ENCODE data around the gene GFRA4.
A peak's percentile ranks its signal among the peaks of the same experiment; 100 is the strongest.

The GFRA4 gene

GRCh38 chr20:3673221-3674070 is 10.2 kb upstream of the GFRA4 start:
- DNase-seq = no peak

DNA sequence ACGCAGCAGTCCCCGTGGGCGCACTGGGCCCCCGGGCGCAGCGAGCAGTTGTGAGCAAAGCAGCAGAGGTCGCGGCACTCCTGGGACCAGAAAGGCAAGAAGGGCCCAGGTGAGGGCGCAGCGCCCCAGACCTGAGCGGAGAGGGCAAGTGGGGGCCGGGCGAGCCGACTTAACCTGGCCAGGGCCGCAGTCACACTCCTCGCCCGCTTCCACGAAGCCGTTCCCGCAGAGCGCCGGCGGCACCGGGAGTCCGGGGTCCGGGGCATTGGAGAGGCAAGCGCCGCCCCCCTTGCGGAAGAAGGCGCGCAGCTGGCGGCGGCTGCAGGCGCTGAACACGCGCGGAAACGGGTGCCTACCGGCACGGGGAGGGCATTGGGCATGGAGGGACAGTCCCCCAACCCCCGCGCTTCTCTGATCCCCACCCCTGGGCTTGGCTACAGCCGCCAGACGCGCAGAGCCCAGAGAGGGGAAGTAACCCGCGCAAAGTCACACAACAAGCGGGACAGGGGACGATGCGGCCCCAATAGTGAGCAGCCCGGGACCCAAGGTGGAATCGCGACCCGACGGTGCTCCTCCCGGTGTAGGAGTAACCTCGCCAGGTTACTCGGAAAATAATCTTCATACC is 9.5 kb upstream of the GFRA4 start:
- DNase-seq = peak; percentile 49

GRCh38 chr20:3671986-3672546 is 8.9 kb upstream of the GFRA4 start:
- no peak for DNase-seq

GRCh38 chr20:3670945-3671344 is 7.7 kb upstream of the GFRA4 start:
- DNase-seq = no peak

- no peak for DNase-seq
Observed at GRCh38 chr20:3670511-3670910, 7.3 kb upstream of the GFRA4 start.

GRCh38 chr20:3669710-3670367 is 6.6 kb upstream of the GFRA4 start:
- DNase-seq = no peak

- DNase-seq = no peak
Observed at GRCh38 chr20:3667434-3668037, 4.3 kb upstream of the GFRA4 start.

DNA sequence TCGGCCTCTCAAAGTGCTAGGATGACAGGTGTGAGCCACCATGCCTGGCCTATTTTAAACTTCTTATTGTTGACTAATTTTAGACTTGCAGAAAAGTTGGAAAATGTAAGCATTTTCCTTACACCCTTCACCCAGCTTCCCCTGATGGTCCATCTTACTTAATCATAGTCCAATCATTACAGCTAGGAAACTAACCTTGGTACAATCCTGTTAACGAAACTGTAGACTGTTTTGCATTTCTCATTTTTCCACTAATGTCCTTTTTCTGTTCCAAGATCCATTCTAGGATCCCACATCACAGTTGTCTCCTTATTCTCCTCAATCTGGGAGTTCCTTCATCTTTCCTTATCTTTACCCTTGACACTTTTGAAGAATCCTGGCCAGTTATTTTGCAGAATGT is 659 bp upstream of the GFRA4 start:
- DNase-seq = no peak

DNA sequence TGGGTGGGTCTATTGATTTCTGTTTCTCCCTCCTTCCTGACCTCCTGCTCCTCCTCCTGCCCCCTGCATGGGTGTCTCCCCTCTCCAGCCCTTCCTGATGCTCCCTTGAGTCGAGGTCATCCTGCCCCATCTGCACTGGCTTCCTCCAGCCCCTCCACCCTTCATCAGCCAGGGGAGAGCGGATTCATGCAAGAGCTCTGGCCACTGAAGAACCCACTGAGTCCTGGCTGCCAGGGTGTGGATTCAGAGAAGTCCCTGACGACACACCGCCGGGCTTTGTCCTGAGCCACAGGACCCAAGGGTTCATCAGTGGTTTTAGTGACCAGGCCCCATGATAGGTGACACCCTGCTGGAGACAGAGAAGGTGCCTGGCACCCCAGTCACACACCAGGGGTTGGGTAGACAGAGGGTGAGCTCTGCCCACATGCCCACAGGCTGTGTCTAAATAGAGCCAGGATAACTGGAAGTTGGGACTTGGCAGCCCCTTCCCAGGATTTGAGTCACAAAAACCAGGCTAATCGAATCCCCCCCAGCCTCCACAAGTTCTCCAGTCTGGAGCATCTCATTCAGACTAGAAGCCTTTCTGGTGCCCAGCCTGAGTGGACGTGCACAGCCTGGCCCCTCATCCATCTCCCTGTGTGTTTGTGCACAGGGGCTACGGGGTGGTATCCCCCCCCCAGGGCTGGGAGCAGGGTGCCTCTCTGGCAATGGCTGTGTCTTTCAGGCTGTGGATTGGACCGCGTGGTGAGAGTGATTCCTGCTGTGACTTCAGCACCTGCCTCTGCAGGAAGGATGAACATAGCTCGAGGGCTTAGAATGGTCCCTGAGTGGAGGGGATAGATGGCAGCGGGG is 1.2 kb downstream of the GFRA4 start:
- no peak for DNase-seq

- no peak for DNase-seq
Observed at GRCh38 chr20:3661060-3661813, 2.0 kb downstream of the GFRA4 start.

GRCh38 chr20:3660262-3661059 is 2.7 kb downstream of the GFRA4 start:
- no peak for DNase-seq

DNA sequence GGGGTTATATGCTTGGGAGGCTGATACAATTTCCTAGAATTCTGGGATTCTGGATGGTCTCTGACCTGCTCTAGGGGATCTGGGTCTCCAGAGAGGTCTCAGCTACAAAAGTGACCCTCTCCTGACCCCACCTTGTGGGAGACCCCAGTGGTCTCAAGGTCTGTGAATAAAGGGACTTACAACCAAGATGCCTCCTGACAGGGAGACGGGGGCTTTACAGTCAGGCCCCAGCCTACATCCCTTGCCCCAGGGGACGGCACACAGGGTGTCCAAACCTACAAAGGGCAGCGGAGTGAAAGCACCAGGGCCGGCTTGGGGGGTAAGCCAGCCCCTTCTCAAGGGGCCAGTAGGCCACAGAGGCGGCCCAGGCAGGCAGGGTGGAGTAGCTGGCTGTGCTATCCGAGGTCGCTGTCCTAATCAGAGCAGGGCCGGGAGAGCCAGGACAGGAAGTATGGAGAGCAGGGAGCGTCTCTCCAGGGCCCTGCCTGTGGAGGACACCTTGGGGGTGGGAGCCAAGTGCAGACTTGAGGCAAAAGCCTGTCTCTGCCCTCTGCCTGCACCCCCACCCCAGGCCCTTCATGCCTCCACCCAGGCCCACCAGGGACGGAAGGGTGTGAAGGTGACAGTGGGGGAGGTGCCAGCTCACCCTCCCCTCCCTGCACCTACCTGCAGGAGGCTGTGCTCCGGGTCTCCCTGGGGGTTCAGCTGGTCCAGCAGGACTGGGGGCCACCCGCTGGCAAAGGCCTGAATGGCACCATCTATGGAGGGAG is 3.5 kb downstream of the GFRA4 start:
- DNase-seq = no peak

- peak; percentile 53 for DNase-seq
Observed at GRCh38 chr20:3658716-3659491, 4.3 kb downstream of the GFRA4 start.

DNA sequence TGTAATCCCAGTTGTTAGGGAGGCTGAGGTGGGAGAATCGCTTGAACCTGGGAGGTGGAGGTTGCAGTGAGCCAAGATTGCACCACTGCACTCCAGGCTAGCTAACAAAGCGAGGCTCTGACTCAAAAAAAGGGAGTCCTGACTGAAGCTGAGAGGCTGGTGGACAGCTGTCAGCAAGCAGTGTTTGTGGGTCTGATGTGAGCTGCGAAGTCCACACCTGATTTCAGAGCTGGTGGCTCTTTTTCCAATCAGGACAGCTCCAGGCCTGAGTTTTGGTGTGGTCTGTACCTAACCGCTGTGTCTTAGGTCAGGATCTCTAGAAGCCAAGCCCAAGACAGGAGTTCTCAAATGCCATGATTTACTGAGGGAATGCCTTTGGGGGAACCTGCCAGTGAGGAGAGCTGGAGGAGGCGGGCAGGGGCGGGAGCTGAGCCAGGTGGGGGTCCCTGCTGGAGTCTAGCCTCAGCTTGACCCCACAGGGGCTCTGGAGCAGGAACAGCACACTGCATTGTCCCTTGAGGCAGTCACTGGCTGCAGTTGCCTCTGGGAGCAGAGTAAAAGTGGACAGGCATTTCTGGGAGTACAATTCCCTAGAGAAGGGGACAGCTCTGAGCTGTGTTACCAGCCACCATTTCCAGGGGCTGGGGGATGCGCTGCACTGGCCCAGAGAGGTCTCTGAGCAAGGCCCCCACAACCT is 5.0 kb downstream of the GFRA4 start:
- DNase-seq = no peak

DNA sequence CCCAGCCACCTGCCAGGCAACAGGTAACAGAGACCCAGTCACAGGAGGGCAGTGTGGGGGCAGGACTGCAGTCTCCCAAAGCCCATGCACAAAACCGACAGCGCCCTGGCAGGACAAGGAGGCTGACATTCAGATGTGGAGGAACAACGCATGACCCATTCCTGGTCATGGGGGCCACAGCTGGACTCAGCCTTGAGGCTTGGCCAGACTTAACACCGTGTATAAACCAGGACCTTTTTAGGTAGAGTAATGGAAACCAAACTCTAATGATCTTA is 8.1 kb downstream of the GFRA4 start:
- no peak for DNase-seq

GRCh38 chr20:3654326-3655130 is 8.7 kb downstream of the GFRA4 start:
- DNase-seq = peak; percentile 83

- DNase-seq = no peak
Observed at GRCh38 chr20:3653921-3654320, 9.3 kb downstream of the GFRA4 start.
